GM18907 (cell line): ENCODE data around the gene ZNF593.

ENCODE experiments used
- ATAC-seq: cut with Tn5 transposase; IDR thresholded peaks from one replicate; pipeline ENCODE4 v1.9.1; 2021; ENCODE audit warnings: mild to moderate bottlenecking, moderate library complexity; ENCODE audit not compliant: unreplicated experiment

ZNF593 gene

GRCh38 chr1:26169669-26170471, at the start of gene ZNF593:
Gene ZNF593 (plus strand): TSS chr1:26169908. CDS start chr1:26169984, 76 bp downstream.
- ATAC-seq: peak; percentile 94

- ATAC-seq: no peak
These were observed 47.6 kb upstream of the ZNF593 start for GRCh38 chr1:26121854-26122773.

- ATAC-seq: no peak
These were observed 46.4 kb upstream of the ZNF593 start for GRCh38 chr1:26122988-26123973.

- ATAC-seq: no peak
These were observed 45.0 kb upstream of the ZNF593 start for GRCh38 chr1:26124418-26125331.

GRCh38 chr1:26125382-26125781, 44.3 kb upstream of the ZNF593 start:
- no peak for ATAC-seq

- ATAC-seq: no peak
These were observed 43.8 kb upstream of the ZNF593 start for GRCh38 chr1:26125946-26126320.

GRCh38 chr1:26126321-26127084, 43.2 kb upstream of the ZNF593 start:
- peak; percentile 79 for ATAC-seq

- no peak for ATAC-seq
These were observed 42.2 kb upstream of the ZNF593 start for GRCh38 chr1:26127235-26128163.

GRCh38 chr1:26129778-26130177, 39.9 kb upstream of the ZNF593 start:
- no peak for ATAC-seq

GRCh38 chr1:26130695-26131094, 39.0 kb upstream of the ZNF593 start:
- no peak for ATAC-seq

GRCh38 chr1:26132128-26132833, 37.4 kb upstream of the ZNF593 start:
- ATAC-seq: no peak

- ATAC-seq: no peak
These were observed 36.9 kb upstream of the ZNF593 start for GRCh38 chr1:26132834-26133167.

GRCh38 chr1:26134466-26134865, 35.2 kb upstream of the ZNF593 start:
- ATAC-seq: no peak

GRCh38 chr1:26138974-26139558, 30.6 kb upstream of the ZNF593 start:
- ATAC-seq: no peak

- ATAC-seq: no peak
These were observed 27.5 kb upstream of the ZNF593 start for GRCh38 chr1:26142159-26142558.

- ATAC-seq: no peak
These were observed 24.4 kb upstream of the ZNF593 start for GRCh38 chr1:26145041-26145959.
